HG02884 (cell line): ENCODE data around the gene MRPL21.

Experiments used
- ATAC-seq: cut with Tn5 transposase; IDR thresholded peaks from one replicate; pipeline ENCODE4 v1.9.1; 2021; ENCODE audit warnings: mild to moderate bottlenecking, moderate library complexity; ENCODE audit not compliant: unreplicated experiment

MRPL21 gene

GRCh38 chr11:68935516-68936357, 32.1 kb upstream of the MRPL21 start:
- ATAC-seq: no peak

- no peak for ATAC-seq
Observed at GRCh38 chr11:68935066-68935465, 31.4 kb upstream of the MRPL21 start.

- no peak for ATAC-seq
Observed at GRCh38 chr11:68934666-68935065, 31.0 kb upstream of the MRPL21 start.

- no peak for ATAC-seq
Observed at GRCh38 chr11:68934321-68934645, 30.7 kb upstream of the MRPL21 start.

- no peak for ATAC-seq
Observed at GRCh38 chr11:68933605-68934320, 30.1 kb upstream of the MRPL21 start.

GRCh38 chr11:68932933-68933577, 29.4 kb upstream of the MRPL21 start:
- no peak for ATAC-seq

GRCh38 chr11:68932358-68932757, 28.7 kb upstream of the MRPL21 start:
- no peak for ATAC-seq

- no peak for ATAC-seq
Observed at GRCh38 chr11:68931911-68932310, 28.3 kb upstream of the MRPL21 start.

- ATAC-seq: no peak
Observed at GRCh38 chr11:68930991-68931855, 27.6 kb upstream of the MRPL21 start.

- no peak for ATAC-seq
Observed at GRCh38 chr11:68929706-68930570, 26.3 kb upstream of the MRPL21 start.

GRCh38 chr11:68929135-68929534, 25.5 kb upstream of the MRPL21 start:
- ATAC-seq: no peak

GRCh38 chr11:68928136-68928880, 24.7 kb upstream of the MRPL21 start:
- no peak for ATAC-seq

GRCh38 chr11:68927280-68928135, 23.9 kb upstream of the MRPL21 start:
- no peak for ATAC-seq

GRCh38 chr11:68925611-68926010, 22.0 kb upstream of the MRPL21 start:
- no peak for ATAC-seq

GRCh38 chr11:68924073-68924925, 20.7 kb upstream of the MRPL21 start:
- ATAC-seq: no peak

GRCh38 chr11:68923614-68924013, 20.0 kb upstream of the MRPL21 start:
- no peak for ATAC-seq

- no peak for ATAC-seq
Observed at GRCh38 chr11:68916439-68916838, 12.8 kb upstream of the MRPL21 start.
